Measurements from ENCODE around the gene DCUN1D2.

Gene DCUN1D2

DNA sequence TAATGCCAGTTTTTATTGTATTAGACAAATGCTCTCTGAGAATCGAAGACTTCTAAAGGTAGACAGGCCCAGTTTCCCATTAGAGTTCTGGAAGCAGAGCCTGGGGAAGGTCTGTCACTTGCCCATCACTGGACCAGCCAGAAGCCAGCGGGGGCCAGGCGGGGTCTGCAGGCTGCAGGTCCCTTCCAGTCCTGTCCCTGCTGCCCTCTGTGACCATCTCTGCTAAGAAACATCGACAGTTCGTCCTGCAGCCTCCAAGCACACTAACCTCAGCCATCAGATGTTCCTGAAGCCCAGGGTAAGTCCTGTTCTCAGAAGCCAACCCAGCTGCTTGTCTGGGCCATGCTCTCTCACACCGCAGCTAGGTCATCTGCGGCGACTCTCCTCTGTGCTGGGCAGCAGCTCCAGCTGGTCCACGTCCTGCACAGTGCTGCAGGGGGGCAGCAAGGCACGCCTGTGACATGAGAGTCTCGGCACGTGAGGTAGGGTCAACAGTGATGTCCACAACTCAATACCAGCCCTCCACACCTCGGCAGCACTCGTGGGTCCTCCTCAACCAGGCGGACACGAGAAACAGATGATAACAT is 34.3 kb downstream of the DCUN1D2 start:
- H3K27me3 ChIP-seq (ENCODE audit: insufficient read depth, poor library complexity, severe bottlenecking): no peaks in the 10 kb centered on the region
- DNase-seq (ENCODE audit: low read depth in 1 of 2, low spot score in 1 of 2): no peak
- H3K4me3 ChIP-seq (replicated peaks; ENCODE audit: insufficient read depth, low read length): no peak overlapping the region
- no peak overlapping the region for H3K27ac ChIP-seq (replicated peaks)
- TF ChIP-seq, protein P1, sequence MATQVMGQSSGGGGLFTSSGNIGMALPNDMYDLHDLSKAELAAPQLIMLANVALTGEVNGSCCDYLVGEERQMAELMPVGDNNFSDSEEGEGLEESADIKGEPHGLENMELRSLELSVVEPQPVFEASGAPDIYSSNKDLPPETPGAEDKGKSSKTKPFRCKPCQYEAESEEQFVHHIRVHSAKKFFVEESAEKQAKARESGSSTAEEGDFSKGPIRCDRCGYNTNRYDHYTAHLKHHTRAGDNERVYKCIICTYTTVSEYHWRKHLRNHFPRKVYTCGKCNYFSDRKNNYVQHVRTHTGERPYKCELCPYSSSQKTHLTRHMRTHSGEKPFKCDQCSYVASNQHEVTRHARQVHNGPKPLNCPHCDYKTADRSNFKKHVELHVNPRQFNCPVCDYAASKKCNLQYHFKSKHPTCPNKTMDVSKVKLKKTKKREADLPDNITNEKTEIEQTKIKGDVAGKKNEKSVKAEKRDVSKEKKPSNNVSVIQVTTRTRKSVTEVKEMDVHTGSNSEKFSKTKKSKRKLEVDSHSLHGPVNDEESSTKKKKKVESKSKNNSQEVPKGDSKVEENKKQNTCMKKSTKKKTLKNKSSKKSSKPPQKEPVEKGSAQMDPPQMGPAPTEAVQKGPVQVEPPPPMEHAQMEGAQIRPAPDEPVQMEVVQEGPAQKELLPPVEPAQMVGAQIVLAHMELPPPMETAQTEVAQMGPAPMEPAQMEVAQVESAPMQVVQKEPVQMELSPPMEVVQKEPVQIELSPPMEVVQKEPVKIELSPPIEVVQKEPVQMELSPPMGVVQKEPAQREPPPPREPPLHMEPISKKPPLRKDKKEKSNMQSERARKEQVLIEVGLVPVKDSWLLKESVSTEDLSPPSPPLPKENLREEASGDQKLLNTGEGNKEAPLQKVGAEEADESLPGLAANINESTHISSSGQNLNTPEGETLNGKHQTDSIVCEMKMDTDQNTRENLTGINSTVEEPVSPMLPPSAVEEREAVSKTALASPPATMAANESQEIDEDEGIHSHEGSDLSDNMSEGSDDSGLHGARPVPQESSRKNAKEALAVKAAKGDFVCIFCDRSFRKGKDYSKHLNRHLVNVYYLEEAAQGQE (IDR thresholded peaks at IDR 0.05; ENCODE audit: insufficient replicate concordance, low read depth): no peak
- TF ChIP-seq, protein P2, sequence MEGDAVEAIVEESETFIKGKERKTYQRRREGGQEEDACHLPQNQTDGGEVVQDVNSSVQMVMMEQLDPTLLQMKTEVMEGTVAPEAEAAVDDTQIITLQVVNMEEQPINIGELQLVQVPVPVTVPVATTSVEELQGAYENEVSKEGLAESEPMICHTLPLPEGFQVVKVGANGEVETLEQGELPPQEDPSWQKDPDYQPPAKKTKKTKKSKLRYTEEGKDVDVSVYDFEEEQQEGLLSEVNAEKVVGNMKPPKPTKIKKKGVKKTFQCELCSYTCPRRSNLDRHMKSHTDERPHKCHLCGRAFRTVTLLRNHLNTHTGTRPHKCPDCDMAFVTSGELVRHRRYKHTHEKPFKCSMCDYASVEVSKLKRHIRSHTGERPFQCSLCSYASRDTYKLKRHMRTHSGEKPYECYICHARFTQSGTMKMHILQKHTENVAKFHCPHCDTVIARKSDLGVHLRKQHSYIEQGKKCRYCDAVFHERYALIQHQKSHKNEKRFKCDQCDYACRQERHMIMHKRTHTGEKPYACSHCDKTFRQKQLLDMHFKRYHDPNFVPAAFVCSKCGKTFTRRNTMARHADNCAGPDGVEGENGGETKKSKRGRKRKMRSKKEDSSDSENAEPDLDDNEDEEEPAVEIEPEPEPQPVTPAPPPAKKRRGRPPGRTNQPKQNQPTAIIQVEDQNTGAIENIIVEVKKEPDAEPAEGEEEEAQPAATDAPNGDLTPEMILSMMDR (IDR thresholded peaks at IDR 0.05; ENCODE audit: insufficient read depth, low read length): no peak
- no peak for TF ChIP-seq GABPA (IDR thresholded peaks at IDR 0.05; ENCODE audit: low read depth)
- TF ChIP-seq POLR2AphosphoS5 (IDR thresholded peaks at IDR 0.05; ENCODE audit: low read depth): no peak
- TF ChIP-seq SPI1 (IDR thresholded peaks at IDR 0.05; ENCODE audit: borderline replicate concordance, low read depth): no peak

DNA sequence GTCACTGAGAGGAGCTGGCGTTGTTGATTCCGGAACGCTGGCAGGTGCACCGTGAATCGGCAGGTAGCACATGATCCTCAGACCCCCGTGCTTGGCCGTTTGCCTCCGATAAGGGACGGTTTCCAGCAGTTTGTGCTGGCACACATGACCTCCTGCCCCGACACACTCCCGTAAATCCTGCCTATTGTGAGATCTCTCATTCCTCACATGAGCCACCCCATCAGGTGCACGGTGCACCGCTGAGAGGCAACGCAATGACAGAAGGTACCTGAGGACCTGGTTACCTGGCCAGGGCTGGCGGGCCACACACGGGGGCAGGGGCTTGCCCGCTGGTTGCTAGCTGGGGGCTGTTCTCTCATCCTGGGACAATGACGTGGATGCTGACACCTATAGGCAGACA is 35.1 kb downstream of the DCUN1D2 start:
- no peak for TF ChIP-seq SPI1 (IDR thresholded peaks at IDR 0.05; ENCODE audit: borderline replicate concordance, low read depth)
- TF ChIP-seq POLR2AphosphoS5 (IDR thresholded peaks at IDR 0.05; ENCODE audit: low read depth): 0 out of 2 replicates have a peak, but pooled peaks have one; percentile 23
- H3K27me3 ChIP-seq (ENCODE audit: insufficient read depth, poor library complexity, severe bottlenecking): no peaks in the 10 kb centered on the region
- no peak for DNase-seq (ENCODE audit: low read depth in 1 of 2, low spot score in 1 of 2)

DNA sequence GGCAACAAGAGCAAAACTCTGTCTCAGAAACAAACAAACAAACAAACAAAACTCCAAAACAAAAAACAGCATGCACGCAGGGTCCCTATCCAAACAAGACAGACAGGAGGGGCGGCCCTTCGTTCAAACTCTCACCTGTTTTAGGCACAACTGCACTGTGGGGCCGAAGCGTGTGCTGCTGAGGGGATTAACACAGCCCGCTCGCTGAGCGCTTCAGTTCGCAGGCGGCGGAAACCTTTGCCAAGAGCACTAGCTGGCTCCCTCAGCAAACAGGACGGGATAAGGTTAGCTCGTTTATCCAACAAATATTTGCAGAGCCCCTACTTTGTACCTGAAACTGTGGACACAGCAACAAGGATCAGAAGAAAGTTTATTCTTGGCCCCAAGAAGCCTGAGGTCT is 35.6 kb downstream of the DCUN1D2 start:
- Histone ChIP-seq H3K27ac (replicated peaks) (no peak overlapping the region), H3K27me3 (ENCODE audit: insufficient read depth, poor library complexity, severe bottlenecking) (no peaks in the 10 kb centered on the region), H3K4me3 (replicated peaks; ENCODE audit: insufficient read depth, low read length) (no peak overlapping the region)
- TF ChIP-seq SPI1 (IDR thresholded peaks at IDR 0.05; ENCODE audit: borderline replicate concordance, low read depth) (no peak), POLR2AphosphoS5 (IDR thresholded peaks at IDR 0.05; ENCODE audit: low read depth) (no peak), GABPA (IDR thresholded peaks at IDR 0.05; ENCODE audit: low read depth) (no peak)
- TF ChIP-seq, protein P1 (IDR thresholded peaks at IDR 0.05; ENCODE audit: insufficient replicate concordance, low read depth): no peak
- no peak for DNase-seq (ENCODE audit: low read depth in 1 of 2, low spot score in 1 of 2)

More for the DNA sequence above, 35.1 kb downstream of the DCUN1D2 start:
- Histone ChIP-seq H3K4me3 (replicated peaks; ENCODE audit: insufficient read depth, low read length) (no peak overlapping the region), H3K27ac (replicated peaks) (no peak overlapping the region)

DNA sequence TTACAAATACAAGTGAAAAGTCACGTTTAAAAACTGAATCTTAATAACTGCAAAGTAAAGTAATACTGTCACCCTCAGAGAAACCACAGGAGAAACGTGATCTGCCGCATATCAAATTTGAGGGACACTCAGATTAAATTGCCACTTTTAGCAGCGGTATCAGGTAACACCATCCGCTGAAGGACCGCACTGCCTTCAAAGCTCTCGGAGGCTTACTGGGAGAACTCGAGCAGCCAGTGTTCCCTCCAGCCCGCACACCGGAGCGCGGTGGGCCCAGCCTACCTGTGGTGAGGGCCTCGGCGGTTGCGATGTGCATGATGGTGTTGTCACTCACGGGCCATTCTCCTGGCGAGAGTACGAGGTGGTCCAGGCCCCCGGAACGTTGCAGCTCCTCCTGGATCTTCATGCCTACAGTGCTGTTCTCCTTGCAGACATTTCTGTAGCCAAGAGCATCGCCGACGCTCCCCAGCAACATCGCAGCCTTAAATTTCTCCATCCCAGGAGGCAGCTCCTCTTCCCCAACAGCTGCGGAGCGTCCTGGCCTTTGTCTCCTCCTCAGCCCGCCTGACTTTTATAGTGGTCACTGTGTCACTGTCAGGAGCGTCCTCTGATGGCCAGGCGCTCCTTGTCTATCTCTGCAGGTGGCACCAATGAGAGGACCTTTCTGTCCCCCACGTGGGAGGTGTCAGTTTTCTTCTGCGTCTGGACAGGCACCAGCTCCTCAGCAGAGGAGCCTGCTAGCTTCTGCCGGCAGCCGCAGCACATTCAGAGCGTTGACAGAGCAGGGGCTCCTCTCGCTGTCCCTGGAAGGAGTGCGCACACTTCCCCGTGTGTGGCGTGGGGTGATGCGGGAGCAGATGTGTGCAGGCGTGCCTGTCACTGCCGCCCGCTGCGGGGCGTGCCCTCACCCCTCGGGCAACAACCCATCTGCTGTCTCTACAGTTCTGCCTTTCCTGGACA is 37.3 kb downstream of the DCUN1D2 start, which contains the start of gene ADPRHL1:
Gene ADPRHL1, minus strand, starts transcription at position 547 of the 960 bp plus-strand sequence. Its CDS starts 51 bp downstream, at position 496.
- no peak for DNase-seq (ENCODE audit: low read depth in 1 of 2, low spot score in 1 of 2)
- H3K27ac ChIP-seq (replicated peaks): no peak within 1 kb of the TSS
- TF ChIP-seq POLR2AphosphoS5 (IDR thresholded peaks at IDR 0.05; ENCODE audit: low read depth) (no peak), SPI1 (IDR thresholded peaks at IDR 0.05; ENCODE audit: borderline replicate concordance, low read depth) (no peak), GABPA (IDR thresholded peaks at IDR 0.05; ENCODE audit: low read depth) (no peak)
- TF ChIP-seq, protein P1 (IDR thresholded peaks at IDR 0.05; ENCODE audit: insufficient replicate concordance, low read depth): no peak
- TF ChIP-seq, protein P2 (IDR thresholded peaks at IDR 0.05; ENCODE audit: insufficient read depth, low read length): no peak
- H3K4me3 ChIP-seq (replicated peaks; ENCODE audit: insufficient read depth, low read length): no peak within 1 kb of the TSS
- no peaks in the 10 kb centered on the region for H3K27me3 ChIP-seq (ENCODE audit: insufficient read depth, poor library complexity, severe bottlenecking)

Data from HL-60 (cell line).